Ovary (tissue), 9 donors: ENCODE results near the gene LMOD3. TPM values are rescaled to one million over a fixed set of nuclear protein-coding genes. Genes with fewer than 3 reads are reported as not detected.

Experiments
- DNase-seq, 5 donors: peaks; one replicate each; pipeline ENCODE4 v3.0.0-alpha.2; 2019 to 2020
- H3K27ac ChIP-seq, 2 donors: fragments of 200-600 bp; one replicate each; pipeline versions ENCODE4 v1.5.1 to v1.8.0; 2019 to 2022
- H3K27me3 ChIP-seq: fragments of 200-600 bp; one replicate; pipeline ENCODE4 v1.8.0; 2022
- H3K36me3 ChIP-seq: fragments of 200-600 bp; sonication (generic); one replicate; pipeline ENCODE4 v1.5.1; 2019
- H3K4me1 ChIP-seq: one replicate; pipeline ENCODE4 v1.8.1; 2013; ENCODE audit warnings: mild to moderate bottlenecking, moderate library complexity; ENCODE audit not compliant: insufficient read depth
- H3K4me3 ChIP-seq: fragments of 200-600 bp; sonication (generic); one replicate; pipeline ENCODE4 v1.5.1; 2017
- H3K9me3 ChIP-seq, 2 donors: fragments of 200-600 bp in 1 of 2; sonication (generic) in 1 of 2; one replicate each; pipeline versions ENCODE4 v1.5.1 to v1.8.1; 2013 to 2019; ENCODE audit warnings: mild to moderate bottlenecking in 1 of 2, moderate library complexity in 1 of 2
- EP300 ChIP-seq: sonication (generic); formaldehyde crosslinking; IDR thresholded peaks from one replicate; pipeline ENCODE4 v1.6.1; 2017; ENCODE audit warnings: antibody characterized with exemption
- POLR2A ChIP-seq: fragments of 450-650 bp; IDR thresholded peaks from one replicate; pipeline ENCODE4 v1.6.1; 2017; ENCODE audit warnings: antibody characterized with exemption, mild to moderate bottlenecking, moderate library complexity
- WGBS, 3 donors: extraction: QIAGEN DNeasy Blood & Tissue Kit in 1 of 3; methylation state at CpG; one replicate each; pipeline versions ENCODE4 v1.1.5 to v1.1.7; 2013 to 2017; 5-methylcytosine and 5-hydroxymethylcytosine counted together
- intact Hi-C, 4 donors: fragments of 100-400 bp; cut with DNase I; formaldehyde crosslinking; loops; one replicate each; pipeline versions ENCODE4 v1.11.0 to v1.15.1; 2022 to 2023
- polyA plus RNA-seq, 2 donors: library from polyadenylated mRNA; stranded (reverse); fragments of 200-250 nt in 1 of 2; fragments of 350-450 nt in 1 of 2; fragmentation: Illumina TruSeq in 1 of 2; extraction: RNeasy Lipid Tissue Mini Kit (QIAGEN cat#74804) in 1 of 2; gene quantifications; one replicate each; pipeline ENCODE4 v1.2.3, GENCODE V29; 2013 to 2014
- total RNA-seq, 7 donors: library from RNA; depleted of rRNA in 2 of 7; stranded (reverse); fragments of >200 nt in 2 of 7; fragmentation: NEBNext Ultra II Directional in 3 of 7; extraction: Animal tissue kit (Norgen Biotek cat#: 25700) in 3 of 7; gene quantifications; one replicate each; pipeline versions ENCODE4 v1.1.0 to v1.2.4, GENCODE V29; 2016 to 2023
- TF ChIP-seq, protein P1 (sequence below), 3 donors: fragments of 450-650 bp in 2 of 3; fragments of 200-600 bp in 1 of 3; IDR thresholded peaks; one replicate each; pipeline versions ENCODE4 v1.5.1 to v1.8.0; 2016 to 2022; ENCODE audit warnings: antibody characterized with exemption in 3 of 3, mild to moderate bottlenecking in 1 of 3
- donor health status: DM: no; HTN: no; CAD: no; lungs with moderate emphysema.
- donor health status: DM: no; HTN: no; CAD: no.
- donor health status: Bipolar disorder and iron deficiency.
- donor health status: DM: yes; HTN: yes; CAD: no.
- donor health status: DM: no; HTN: no; CAD: no.
- donor health status: DM: yes; HTN: yes; CAD: no.

LMOD3 gene
- total and polyA plus RNA-seq, 9 donors = 0.10 to 0.36 (median 0.13) TPM; not detected in 6

DNA sequence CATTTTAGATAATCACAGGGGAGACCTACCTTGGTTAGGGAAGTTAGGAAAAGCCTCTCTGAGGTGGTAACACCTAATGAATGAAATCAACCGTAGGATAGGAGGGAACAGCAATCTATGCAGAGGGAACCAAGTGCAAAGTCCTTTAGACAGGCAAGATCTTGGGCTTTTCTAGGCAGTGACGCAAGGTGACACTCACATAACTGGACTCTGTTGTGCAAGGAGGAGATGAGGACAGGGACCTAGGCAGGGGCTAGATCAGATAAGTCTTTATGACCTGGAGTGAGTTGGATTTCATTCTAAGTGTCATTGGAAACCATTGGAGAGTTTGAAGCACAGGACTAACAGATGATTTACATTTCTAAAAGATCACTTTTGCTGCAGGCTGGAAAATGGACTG lies 4.6 kb upstream of the LMOD3 start:
- no peak for DNase-seq
- 90 to 95% (median 94%) methylated on average over 2 of the region's 2 CpGs for WGBS, 3 donors
- H3K36me3 ChIP-seq = no peaks in the 10 kb centered on the region
- no peak overlapping the region for H3K27ac ChIP-seq
- no peaks in the 10 kb centered on the region for H3K9me3 ChIP-seq
- TF ChIP-seq EP300 (no peak), POLR2A (no peak)
- TF ChIP-seq, protein P1, sequence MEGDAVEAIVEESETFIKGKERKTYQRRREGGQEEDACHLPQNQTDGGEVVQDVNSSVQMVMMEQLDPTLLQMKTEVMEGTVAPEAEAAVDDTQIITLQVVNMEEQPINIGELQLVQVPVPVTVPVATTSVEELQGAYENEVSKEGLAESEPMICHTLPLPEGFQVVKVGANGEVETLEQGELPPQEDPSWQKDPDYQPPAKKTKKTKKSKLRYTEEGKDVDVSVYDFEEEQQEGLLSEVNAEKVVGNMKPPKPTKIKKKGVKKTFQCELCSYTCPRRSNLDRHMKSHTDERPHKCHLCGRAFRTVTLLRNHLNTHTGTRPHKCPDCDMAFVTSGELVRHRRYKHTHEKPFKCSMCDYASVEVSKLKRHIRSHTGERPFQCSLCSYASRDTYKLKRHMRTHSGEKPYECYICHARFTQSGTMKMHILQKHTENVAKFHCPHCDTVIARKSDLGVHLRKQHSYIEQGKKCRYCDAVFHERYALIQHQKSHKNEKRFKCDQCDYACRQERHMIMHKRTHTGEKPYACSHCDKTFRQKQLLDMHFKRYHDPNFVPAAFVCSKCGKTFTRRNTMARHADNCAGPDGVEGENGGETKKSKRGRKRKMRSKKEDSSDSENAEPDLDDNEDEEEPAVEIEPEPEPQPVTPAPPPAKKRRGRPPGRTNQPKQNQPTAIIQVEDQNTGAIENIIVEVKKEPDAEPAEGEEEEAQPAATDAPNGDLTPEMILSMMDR (IDR thresholded peaks at IDR 0.05) = no peak
- no peaks in the 10 kb centered on the region for H3K4me1 ChIP-seq
- no peaks in the 10 kb centered on the region for H3K27me3 ChIP-seq
- H3K4me3 ChIP-seq = no peak overlapping the region
- intact Hi-C loops = no loop called here

DNA sequence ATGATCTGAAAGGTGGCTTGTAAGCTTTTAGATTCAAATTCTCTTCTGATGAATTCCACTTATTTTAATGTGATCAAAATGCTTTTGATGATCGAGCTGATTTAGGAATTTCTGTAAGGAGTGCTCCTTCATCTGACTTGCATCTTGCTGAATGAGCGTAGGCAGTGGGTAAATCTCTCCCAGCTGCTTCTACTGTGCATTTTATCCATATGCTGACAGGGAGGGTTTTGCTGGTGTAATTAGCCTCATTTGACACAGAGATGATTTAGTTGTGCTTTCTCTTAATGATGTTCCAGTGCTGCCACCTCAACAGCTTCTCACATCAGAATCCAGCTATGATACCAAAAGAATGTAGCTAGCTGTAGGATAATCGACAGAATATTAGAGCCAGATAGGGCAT lies 3.8 kb upstream of the LMOD3 start:
- Histone ChIP-seq H3K4me3 (no peak overlapping the region), H3K27me3 (no peaks in the 10 kb centered on the region), H3K36me3 (no peaks in the 10 kb centered on the region), H3K4me1 (no peaks in the 10 kb centered on the region), H3K9me3 (no peaks in the 10 kb centered on the region), H3K27ac (no peak overlapping the region)
- TF ChIP-seq POLR2A = no peak
- TF ChIP-seq, protein P1 (IDR thresholded peaks at IDR 0.05) = no peak
- TF ChIP-seq EP300 = no peak
- WGBS, 3 donors = 57 to 70% (median 59%) methylated on average over 3 of the region's 3 CpGs
- no peak for DNase-seq
- intact Hi-C loops = no loop called here

DNA sequence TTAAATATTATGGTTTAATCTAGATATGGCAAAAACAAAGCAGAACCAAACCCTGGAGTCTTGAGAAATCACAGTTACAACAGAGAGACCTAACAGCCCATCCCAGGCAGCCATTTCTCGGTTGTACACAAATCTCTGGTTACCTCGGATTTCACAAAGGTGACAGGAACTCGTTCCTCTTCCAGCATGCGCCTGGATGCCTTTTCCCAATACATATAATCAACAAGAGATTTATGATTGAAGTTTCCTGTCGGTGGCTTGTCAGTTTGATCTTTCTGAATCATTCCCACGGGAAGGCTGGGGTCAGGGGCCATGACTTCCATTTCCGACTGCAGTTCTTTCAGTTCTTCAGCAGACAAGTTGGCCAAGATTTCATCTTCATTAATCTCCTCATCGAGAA lies 445 bp downstream of the LMOD3 start:
- Histone ChIP-seq H3K4me1 (no peaks in the 10 kb centered on the region), H3K4me3 (no peak overlapping the region), H3K36me3 (no peaks in the 10 kb centered on the region), H3K27ac (no peak overlapping the region), H3K27me3 (no peaks in the 10 kb centered on the region), H3K9me3 (no peaks in the 10 kb centered on the region)
- intact Hi-C loops = no loop called here
- TF ChIP-seq POLR2A = no peak
- TF ChIP-seq, protein P1 (IDR thresholded peaks at IDR 0.05) = no peak
- no peak for TF ChIP-seq EP300
- no peak for DNase-seq
- 62 to 68% (median 65%) methylated on average over 8 of the region's 8 CpGs for WGBS, 3 donors

DNA sequence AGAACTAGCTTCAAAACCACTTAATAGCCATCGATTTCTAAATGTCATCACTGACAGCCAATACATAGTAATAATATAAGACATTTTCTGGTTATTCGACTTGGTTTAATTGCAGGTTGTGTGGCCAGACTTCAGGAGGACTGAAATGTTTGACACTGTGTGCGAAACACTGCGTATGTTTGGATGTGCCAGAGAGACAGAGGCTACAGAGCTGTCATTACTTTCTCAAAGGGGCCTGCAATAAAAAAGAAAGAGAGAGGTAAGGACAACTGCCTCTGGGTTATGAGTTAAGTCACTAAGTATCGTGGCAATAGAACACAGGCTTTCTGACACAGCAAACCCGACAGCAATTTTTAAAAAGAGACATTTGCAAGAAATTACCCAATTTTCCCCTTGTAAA lies 882 bp downstream of the LMOD3 start:
- Histone ChIP-seq H3K36me3 (no peaks in the 10 kb centered on the region), H3K4me3 (no peak overlapping the region), H3K27ac (no peak overlapping the region), H3K27me3 (no peaks in the 10 kb centered on the region), H3K4me1 (no peaks in the 10 kb centered on the region), H3K9me3 (no peaks in the 10 kb centered on the region)
- DNase-seq = no peak
- intact Hi-C loops = no loop called here
- no peak for TF ChIP-seq POLR2A
- TF ChIP-seq, protein P1 (IDR thresholded peaks at IDR 0.05) = no peak
- TF ChIP-seq EP300 = no peak
- WGBS, 3 donors = 90 to 91% (median 90%) methylated on average over 6 of the region's 6 CpGs
